Immature natural killer cell (primary cell): ENCODE data around the gene CTIF. TPM values are rescaled to one million over a fixed set of nuclear protein-coding genes. Genes with fewer than 3 reads are reported as not detected.

Source experiments
- DNase-seq, 3 donors: peaks; one replicate each; pipeline ENCODE4 v3.0.0; 2022; ENCODE audit warnings: mixed read lengths in 1 of 3
- H3K27ac Mint-ChIP-seq, 6 donors: one replicate each; pipeline ENCODE4 v1.8.0; 2020; ENCODE audit warnings: mixed read lengths in 6 of 6, mild to moderate bottlenecking in 5 of 6, inconsistent platforms in 4 of 6, moderate library complexity in 3 of 6
- H3K27me3 Mint-ChIP-seq, 3 donors: one replicate each; pipeline ENCODE4 v1.8.0; 2020 to 2021; ENCODE audit warnings: low read depth in 3 of 3, mild to moderate bottlenecking in 3 of 3, mixed read lengths in 3 of 3, moderate library complexity in 3 of 3, inconsistent platforms in 1 of 3
- H3K36me3 Mint-ChIP-seq, 3 donors: one replicate each; pipeline ENCODE4 v1.8.0; 2020; ENCODE audit warnings: mixed read lengths in 3 of 3, inconsistent platforms in 2 of 3, mild to moderate bottlenecking in 2 of 3
- H3K4me1 Mint-ChIP-seq, 2 donors: one replicate each; pipeline ENCODE4 v1.8.0; 2020; ENCODE audit warnings: inconsistent platforms in 2 of 2, mild to moderate bottlenecking in 2 of 2, mixed read lengths in 2 of 2, moderate library complexity in 1 of 2
- H3K4me3 Mint-ChIP-seq, 5 donors: one replicate each; pipeline ENCODE4 v1.8.0; 2020; ENCODE audit warnings: mild to moderate bottlenecking in 5 of 5, mixed read lengths in 5 of 5, inconsistent platforms in 3 of 5, moderate library complexity in 3 of 5
- H3K9me3 Mint-ChIP-seq, 6 donors: one replicate each; pipeline ENCODE4 v1.8.0; 2020; ENCODE audit warnings: mild to moderate bottlenecking in 6 of 6, mixed read lengths in 6 of 6, inconsistent platforms in 4 of 6, moderate library complexity in 3 of 6
- polyA plus RNA-seq, 3 donors: library from polyadenylated mRNA; unstranded; fragments of 300-500 nt; fragmentation: Illumina TruSeq; gene quantifications; one replicate each; pipeline ENCODE4 v1.2.3, GENCODE V29; 2021

Gene CTIF
- polyA plus RNA-seq, 3 donors from 2014 or later = 0.28 to 1.2 TPM; not detected in 1

DNA sequence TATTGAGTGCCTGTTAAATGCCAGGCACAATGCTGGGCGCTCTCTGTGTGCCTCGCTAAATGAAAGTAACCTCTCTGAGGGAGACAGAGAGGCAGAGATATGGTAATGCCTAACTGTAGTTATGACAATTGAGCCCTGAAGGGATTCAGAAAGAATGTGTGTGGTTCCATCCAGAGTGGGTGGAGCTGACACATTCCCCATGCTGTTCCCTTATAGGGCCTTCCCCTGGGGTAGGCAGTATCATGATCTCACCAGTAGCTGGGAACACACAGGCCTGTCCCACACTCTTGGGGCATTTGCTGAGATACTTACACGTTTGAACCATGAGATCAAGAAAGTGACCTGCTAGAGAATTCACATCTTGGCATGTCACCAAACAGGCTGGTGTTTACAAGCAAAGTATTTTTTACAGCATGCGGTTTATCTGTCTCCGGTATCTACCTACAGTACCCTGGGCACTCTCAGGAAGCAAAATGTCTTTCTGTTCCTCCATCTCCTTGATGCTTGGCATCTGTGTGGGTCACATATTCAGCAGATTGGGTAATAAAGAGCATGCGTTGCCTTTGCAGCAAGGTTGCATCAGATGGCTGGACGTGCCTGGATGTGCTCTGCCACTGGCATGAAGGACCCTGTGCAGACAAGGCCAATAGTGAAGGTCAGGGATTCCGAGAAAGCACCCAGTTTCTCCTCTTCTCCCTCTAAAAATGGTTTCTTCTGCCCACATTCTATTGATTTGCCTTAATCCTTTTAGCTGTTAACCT lies 9.4 kb downstream of the CTIF start:
- Mint-ChIP-seq H3K4me1 (no peaks in the 10 kb centered on the region), H3K36me3 (no peaks in the 10 kb centered on the region), H3K27ac (no peak overlapping the region), H3K9me3 (no peaks in the 10 kb centered on the region), H3K27me3 (peaks cover 0 to 10% (median 0%) of the 10 kb centered on the region in 3 donors), H3K4me3 (no peak overlapping the region)
- DNase-seq = no peak

DNA sequence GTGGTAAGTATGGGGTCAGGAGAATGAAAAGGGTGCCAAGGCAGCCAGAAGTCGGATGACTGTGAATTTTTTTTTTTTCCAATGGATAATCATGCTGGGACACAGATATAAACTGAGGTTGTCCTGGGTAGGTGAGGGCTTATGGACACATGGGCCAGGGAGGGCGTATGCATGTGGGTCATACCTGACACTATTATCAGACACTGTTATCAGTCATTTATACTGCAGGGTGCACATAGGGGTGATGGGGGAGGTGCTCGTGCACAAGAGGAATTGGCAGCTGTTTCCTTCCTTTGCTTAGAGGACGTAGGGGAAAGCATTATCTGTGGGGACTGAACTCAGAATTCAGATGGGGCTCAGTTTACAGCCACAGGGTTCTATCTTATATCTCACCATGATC lies 10.1 kb downstream of the CTIF start:
- peaks cover 0 to 7% (median 0%) of the 10 kb centered on the region in 3 donors for H3K27me3 Mint-ChIP-seq
- H3K4me3 Mint-ChIP-seq = no peak overlapping the region
- no peak for DNase-seq
- H3K9me3 Mint-ChIP-seq = no peaks in the 10 kb centered on the region
- no peaks in the 10 kb centered on the region for H3K36me3 Mint-ChIP-seq
- H3K4me1 Mint-ChIP-seq = no peaks in the 10 kb centered on the region
- H3K27ac Mint-ChIP-seq = no peak overlapping the region

DNA sequence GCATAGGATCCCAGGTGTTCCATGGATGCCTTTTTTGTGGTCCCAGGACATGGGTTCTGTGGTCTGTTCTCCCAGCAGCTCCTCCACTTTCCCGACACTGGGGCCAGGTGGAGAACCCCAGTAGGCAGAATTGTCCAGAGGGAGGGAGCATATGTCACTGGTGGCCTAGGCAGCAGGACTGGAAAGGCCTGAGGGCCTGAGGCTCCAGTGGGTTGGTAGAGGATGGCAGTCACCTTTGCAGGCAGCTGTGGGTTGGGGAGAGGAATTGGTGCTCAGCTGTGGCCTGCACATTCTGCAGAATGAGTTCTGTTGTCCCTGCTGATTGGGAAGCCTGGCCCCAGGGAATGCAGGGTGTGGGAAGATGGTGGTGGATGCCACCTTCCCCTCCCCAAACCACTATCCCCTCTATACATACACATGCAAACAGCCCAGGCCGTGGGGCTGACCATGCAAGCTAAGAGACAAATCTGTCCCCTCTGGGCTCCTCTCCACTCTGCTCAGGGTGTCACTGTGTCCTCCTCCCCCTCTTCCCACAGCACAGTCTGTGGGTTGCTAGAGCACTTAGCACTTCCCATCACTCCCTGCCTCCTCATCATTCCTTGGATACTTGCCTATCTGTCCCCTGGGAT lies 11.4 kb downstream of the CTIF start:
- Mint-ChIP-seq H3K4me3 (no peak overlapping the region), H3K27ac (peak overlapping the region in 1 of 6 donors; percentile 70), H3K9me3 (no peaks in the 10 kb centered on the region), H3K4me1 (no peaks in the 10 kb centered on the region), H3K36me3 (no peaks in the 10 kb centered on the region), H3K27me3 (peaks cover 0 to 6% (median 0%) of the 10 kb centered on the region in 3 donors)
- no peak for DNase-seq

DNA sequence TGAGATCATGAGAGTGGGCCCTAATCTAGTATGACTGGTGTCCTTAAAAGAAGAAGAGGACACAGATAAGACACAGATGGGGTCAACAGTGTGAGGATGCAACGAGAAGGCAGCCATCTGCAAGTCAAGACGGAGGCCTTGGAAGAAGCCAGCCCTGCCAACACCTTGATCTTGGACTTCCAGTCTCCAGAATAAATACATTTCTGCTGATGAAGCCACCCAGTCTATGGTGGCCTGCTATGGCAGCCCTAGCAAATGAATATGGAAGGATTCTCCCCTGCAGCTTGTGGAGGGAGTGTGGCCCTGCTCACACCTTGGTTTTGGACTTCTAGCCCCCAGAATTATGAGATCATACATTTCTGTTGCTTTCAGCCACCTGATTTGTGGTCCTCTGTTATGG lies 12.3 kb downstream of the CTIF start:
- no peaks in the 10 kb centered on the region for H3K4me1 Mint-ChIP-seq
- no peak overlapping the region for H3K27ac Mint-ChIP-seq
- peaks cover 0 to 4% (median 0%) of the 10 kb centered on the region in 3 donors for H3K27me3 Mint-ChIP-seq
- no peaks in the 10 kb centered on the region for H3K9me3 Mint-ChIP-seq
- no peaks in the 10 kb centered on the region for H3K36me3 Mint-ChIP-seq
- no peak overlapping the region for H3K4me3 Mint-ChIP-seq
- DNase-seq = no peak

DNA sequence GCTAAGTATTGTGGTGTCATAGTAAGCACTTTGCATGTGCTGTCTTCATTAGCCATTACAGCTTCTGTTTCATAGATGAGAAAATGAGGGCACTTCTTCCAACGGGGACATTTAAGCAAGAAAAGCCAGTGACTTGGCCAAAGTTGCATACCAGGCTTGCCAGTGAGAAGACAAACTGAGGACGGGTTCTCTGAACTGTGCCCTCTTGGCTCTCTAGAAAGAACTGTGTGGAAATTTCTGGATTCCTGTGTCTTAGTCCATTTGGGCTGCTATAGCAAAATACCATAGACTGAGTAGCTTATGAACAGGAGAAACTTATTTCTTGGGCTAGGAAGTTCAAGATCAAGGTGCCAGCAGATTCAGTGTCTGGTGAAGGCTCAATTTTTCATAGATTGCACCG lies 13.3 kb downstream of the CTIF start:
- no peaks in the 10 kb centered on the region for H3K9me3 Mint-ChIP-seq
- DNase-seq = no peak
- no peak overlapping the region for H3K27ac Mint-ChIP-seq

DNA sequence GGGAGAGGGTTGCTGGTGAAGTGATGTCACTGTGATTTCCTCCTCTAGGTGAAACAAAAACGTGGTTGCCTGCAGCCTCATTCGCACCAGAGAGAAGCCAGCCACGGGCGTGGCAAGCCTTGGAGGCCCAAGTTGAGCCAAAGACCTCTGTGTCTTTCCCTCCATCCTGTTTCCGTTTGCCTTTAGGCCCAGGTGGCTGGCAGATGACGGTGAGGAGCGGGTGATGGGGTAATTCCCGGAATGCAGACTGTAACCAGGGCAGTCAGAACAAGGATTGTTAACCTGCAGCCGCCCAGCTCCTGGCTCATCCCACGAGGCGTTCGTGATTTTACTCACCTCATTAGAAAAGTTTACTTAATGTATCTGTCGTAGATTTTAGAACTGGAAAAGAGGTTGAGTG lies 14.4 kb downstream of the CTIF start:
- peaks cover 0 to 4% (median 0%) of the 10 kb centered on the region in 3 donors for H3K27me3 Mint-ChIP-seq
- H3K4me1 Mint-ChIP-seq = no peaks in the 10 kb centered on the region
- no peak overlapping the region for H3K27ac Mint-ChIP-seq
- no peaks in the 10 kb centered on the region for H3K9me3 Mint-ChIP-seq
- DNase-seq = no peak
- no peak overlapping the region for H3K4me3 Mint-ChIP-seq
- H3K36me3 Mint-ChIP-seq = no peaks in the 10 kb centered on the region

More for the DNA sequence above, 13.3 kb downstream of the CTIF start:
- Mint-ChIP-seq H3K27me3 (peaks cover 0 to 4% (median 0%) of the 10 kb centered on the region in 3 donors), H3K4me3 (no peak overlapping the region), H3K4me1 (no peaks in the 10 kb centered on the region), H3K36me3 (no peaks in the 10 kb centered on the region)

DNA sequence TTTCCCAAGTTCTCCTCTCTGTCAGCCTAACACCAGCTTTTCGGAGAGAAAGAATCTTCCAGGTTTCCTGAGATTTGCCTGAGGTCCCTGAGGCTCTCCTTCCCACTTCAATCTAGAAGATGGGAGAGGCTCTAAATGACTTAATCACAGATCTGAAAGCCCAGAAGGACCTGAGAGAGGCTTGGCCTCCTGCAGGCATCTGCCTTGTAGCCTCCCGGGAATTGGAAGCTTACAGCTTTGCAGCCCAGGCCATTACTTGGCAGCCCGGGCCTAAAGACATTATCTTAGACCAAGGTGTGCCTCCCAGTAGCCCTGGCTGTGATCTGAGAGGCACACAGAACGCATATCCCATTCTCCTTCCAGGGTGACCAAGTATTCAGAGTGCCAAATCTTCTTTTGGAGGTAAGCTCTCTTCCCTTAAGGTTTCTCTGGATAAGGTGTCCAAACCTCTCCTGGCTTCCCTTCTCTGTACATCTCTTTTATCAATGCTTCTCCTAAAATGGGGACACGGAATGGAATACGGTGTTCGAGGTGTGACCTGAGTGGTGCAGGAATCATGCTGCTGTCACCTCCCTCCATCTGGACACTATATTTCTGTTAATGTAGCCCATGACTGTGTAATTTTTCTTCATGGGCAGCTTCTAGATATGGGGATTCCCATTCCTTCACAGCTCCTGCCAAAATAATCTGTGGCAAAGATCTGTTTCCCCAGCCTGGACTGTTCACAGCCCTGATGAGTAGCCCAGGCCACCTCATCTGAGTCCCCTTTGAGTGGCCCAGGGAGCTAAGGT lies 16.0 kb downstream of the CTIF start:
- H3K4me3 Mint-ChIP-seq = no peak overlapping the region
- H3K9me3 Mint-ChIP-seq = peaks cover 0 to 2% (median 0%) of the 10 kb centered on the region in 6 donors
- no peak for DNase-seq
- H3K4me1 Mint-ChIP-seq = no peaks in the 10 kb centered on the region
- no peaks in the 10 kb centered on the region for H3K36me3 Mint-ChIP-seq
- peaks cover 0 to 1% (median 0%) of the 10 kb centered on the region in 3 donors for H3K27me3 Mint-ChIP-seq
- no peak overlapping the region for H3K27ac Mint-ChIP-seq

DNA sequence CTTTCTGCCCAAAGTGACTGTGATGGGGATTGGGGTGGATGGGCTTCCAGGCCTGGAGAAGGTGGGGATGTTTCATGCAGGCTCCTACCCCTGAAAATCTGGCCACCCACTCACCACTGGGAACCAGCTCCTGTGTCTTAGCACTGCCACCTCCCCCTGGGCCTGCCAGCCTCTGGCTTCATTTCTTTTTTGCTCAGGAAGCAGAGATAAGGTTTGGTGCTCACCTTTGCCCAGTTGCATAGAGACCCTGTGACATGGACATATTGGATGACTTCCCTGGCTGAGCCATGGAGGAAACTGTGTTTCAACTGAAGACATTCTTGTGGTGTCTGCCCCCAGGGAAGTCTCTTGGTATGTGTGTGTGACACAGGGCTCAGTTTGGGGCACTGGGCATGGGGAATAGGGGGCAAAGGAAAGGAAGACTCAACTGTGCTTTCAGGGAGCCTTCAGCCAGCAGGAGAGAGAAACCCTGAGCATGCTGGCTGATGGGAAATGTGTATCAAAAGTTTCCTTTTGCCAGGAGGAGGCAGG lies 16.7 kb downstream of the CTIF start:
- H3K4me3 Mint-ChIP-seq = no peak overlapping the region
- DNase-seq = no peak
- no peaks in the 10 kb centered on the region for H3K4me1 Mint-ChIP-seq
- H3K27ac Mint-ChIP-seq = no peak overlapping the region
- H3K36me3 Mint-ChIP-seq = no peaks in the 10 kb centered on the region
- H3K27me3 Mint-ChIP-seq = peaks cover 0 to 1% (median 0%) of the 10 kb centered on the region in 3 donors
- H3K9me3 Mint-ChIP-seq = peaks cover 0 to 2% (median 0%) of the 10 kb centered on the region in 6 donors

DNA sequence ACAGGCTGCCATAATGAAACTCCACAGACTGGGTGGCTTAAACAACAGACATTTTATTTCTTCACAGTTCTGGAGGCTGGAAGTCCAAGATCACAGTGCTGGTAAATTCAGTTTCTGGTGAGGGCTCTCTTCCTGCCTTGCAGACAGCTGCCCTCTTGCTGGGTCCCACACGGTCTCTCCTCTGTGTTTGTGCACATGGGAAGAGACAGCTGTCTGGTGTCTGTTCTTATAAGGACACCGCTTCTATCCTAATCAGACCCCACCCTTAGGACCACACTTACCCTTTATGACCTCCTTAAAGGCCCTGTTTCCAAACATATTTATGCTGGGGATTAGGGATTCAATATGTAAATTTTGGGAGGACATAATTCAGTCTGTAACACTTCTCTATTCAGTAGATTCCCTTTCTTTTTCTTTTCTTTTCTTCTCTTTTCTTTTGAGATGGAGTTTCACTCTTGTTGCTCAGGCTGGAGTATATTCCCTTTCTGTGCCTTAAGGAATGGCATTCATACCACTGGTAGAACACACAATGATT lies 18.9 kb downstream of the CTIF start:
- peaks cover 0 to 1% (median 0%) of the 10 kb centered on the region in 3 donors for H3K27me3 Mint-ChIP-seq
- H3K36me3 Mint-ChIP-seq = no peaks in the 10 kb centered on the region
- no peak overlapping the region for H3K27ac Mint-ChIP-seq
- DNase-seq = no peak
- no peak overlapping the region for H3K4me3 Mint-ChIP-seq
- H3K4me1 Mint-ChIP-seq = no peaks in the 10 kb centered on the region
- H3K9me3 Mint-ChIP-seq = peaks cover 0 to 2% (median 0%) of the 10 kb centered on the region in 6 donors

DNA sequence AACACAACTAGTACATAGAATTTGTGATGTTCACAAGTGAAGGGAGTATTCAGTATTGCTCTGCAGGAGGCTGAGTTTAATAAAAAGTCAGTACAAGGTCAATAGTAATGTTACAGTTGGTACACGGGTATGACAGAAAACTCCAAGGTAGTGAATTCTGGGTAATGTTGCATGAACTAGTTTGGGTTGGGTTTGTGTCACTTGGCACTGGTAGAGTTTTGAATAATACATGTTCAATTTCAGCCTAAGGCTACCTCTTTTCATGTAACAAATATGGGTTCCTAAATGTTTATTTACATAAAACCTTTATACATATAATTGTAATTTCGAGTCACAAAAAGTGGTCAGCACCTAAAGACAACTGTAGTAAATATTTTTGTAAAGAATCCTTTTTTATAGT lies 19.4 kb downstream of the CTIF start:
- Mint-ChIP-seq H3K27me3 (peaks cover 0 to 1% (median 0%) of the 10 kb centered on the region in 3 donors), H3K36me3 (no peaks in the 10 kb centered on the region), H3K27ac (no peak overlapping the region), H3K9me3 (peaks cover 0 to 2% (median 0%) of the 10 kb centered on the region in 6 donors), H3K4me1 (no peaks in the 10 kb centered on the region), H3K4me3 (no peak overlapping the region)
- no peak for DNase-seq

DNA sequence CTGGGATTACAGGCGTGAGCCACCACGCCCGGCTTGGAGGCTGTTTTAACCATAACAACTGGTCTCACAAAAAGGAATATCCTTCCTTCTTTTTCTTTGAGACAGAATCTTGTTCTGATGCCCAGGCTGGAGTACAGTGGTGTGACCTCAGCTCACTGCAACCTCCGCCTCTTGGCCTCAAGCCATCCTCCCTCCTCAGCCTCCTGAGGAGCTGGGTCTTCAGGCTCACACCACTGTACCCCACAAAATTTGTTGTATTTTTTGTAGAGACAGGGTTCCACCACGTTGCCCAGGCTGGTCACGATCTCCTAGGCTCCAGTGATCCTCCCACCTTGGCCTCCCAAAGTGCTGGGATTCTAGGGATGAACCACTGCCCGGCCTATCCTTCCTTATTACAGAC lies 21.7 kb downstream of the CTIF start:
- Mint-ChIP-seq H3K27ac (no peak overlapping the region), H3K9me3 (peaks cover 0 to 2% (median 0%) of the 10 kb centered on the region in 6 donors), H3K27me3 (peaks cover 0 to 5% (median 0%) of the 10 kb centered on the region in 3 donors), H3K4me3 (no peak overlapping the region), H3K4me1 (no peaks in the 10 kb centered on the region), H3K36me3 (no peaks in the 10 kb centered on the region)
- DNase-seq = no peak

DNA sequence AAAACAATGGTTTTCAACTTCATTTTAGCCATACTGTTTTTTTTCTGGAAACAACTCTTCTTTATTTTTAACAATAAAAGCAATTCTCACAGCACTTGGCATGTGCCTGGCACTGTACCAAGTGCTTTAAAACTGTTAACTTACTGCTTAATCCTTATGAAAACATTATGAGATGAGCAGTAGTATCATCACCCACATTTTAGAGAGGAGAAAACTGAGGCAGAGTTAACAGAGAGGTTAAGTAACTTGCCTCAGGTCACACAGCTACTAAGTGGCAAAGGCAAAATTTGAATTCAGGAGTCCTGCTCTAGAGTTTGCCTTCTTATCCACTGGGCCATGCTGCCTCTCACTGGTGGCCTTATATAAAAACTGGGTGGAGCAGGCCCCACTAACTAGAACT lies 23.2 kb downstream of the CTIF start:
- no peak for DNase-seq
- no peaks in the 10 kb centered on the region for H3K36me3 Mint-ChIP-seq
- H3K27me3 Mint-ChIP-seq = peaks cover 0 to 5% (median 0%) of the 10 kb centered on the region in 3 donors
- no peaks in the 10 kb centered on the region for H3K4me1 Mint-ChIP-seq
- no peak overlapping the region for H3K4me3 Mint-ChIP-seq
- no peak overlapping the region for H3K27ac Mint-ChIP-seq
- peaks cover 0 to 2% (median 0%) of the 10 kb centered on the region in 6 donors for H3K9me3 Mint-ChIP-seq

DNA sequence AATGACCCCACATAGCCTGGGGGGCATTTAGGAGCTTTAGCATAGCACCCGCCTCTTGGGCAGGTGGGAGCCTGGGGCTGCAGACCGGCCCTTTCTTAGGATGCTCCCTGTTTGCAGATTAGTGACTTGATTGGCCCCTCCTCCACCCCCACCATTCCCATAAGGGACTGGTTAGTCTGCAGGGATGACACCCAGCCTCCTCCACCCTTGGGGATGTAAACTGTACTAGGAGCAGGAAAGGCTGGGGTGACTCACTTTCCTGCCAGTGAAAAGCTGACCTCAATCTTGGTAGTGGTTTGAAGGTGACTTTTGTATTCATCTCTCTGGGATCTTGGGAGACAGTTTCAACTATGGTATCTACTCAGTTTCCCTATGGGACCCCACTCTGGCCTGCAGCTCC lies 24.2 kb downstream of the CTIF start:
- H3K27me3 Mint-ChIP-seq = peaks cover 0 to 5% (median 5%) of the 10 kb centered on the region in 3 donors
- no peak overlapping the region for H3K4me3 Mint-ChIP-seq
- H3K36me3 Mint-ChIP-seq = no peaks in the 10 kb centered on the region
- no peaks in the 10 kb centered on the region for H3K4me1 Mint-ChIP-seq
- no peak overlapping the region for H3K27ac Mint-ChIP-seq
- peaks cover 0 to 3% (median 0%) of the 10 kb centered on the region in 6 donors for H3K9me3 Mint-ChIP-seq
- DNase-seq = no peak
